Esophagus muscularis mucosa (tissue), 4 donors: ENCODE measurements around the gene MMP26. TPM values are rescaled to one million over a fixed set of nuclear protein-coding genes. Genes with fewer than 3 reads are reported as not detected.
"Not testable (repeated sequence)": the region's sequence is repeated elsewhere in the genome, so short reads cannot be mapped to it uniquely, and the experiment has no call there.

ENCODE experiments used
- DNase-seq: peaks from one replicate; pipeline ENCODE4 v3.0.0-alpha.2; 2017; ENCODE audit errors: extremely low spot score
- H3K27ac ChIP-seq, 4 donors: fragments of 200-600 bp; sonication (generic); replicated peaks in 1 of 4; 1 replicate in 3 of 4; 2 replicates in 1 of 4; pipeline ENCODE4 v1.5.1; 2016 to 2019; ENCODE audit warnings: mild to moderate bottlenecking in 1 of 4
- H3K27me3 ChIP-seq, 4 donors: fragments of 200-600 bp; sonication (generic); one replicate each; pipeline versions ENCODE4 v1.5.1 to v1.6.0; 2016 to 2019
- H3K36me3 ChIP-seq, 4 donors: fragments of 200-600 bp; sonication (generic); one replicate each; pipeline ENCODE4 v1.5.1; 2016 to 2019
- H3K4me1 ChIP-seq, 4 donors: fragments of 200-600 bp; sonication (generic); one replicate each; pipeline ENCODE4 v1.5.1; 2016 to 2019
- H3K4me3 ChIP-seq, 4 donors: fragments of 200-600 bp; sonication (generic); 1 replicate in 2 of 4; 2 replicates in 2 of 4; pipeline ENCODE4 v1.5.1; 2016 to 2019; ENCODE audit warnings: mild to moderate bottlenecking in 4 of 4, moderate library complexity in 1 of 4
- H3K9me3 ChIP-seq, 4 donors: fragments of 200-600 bp; sonication (generic); 1 replicate in 3 of 4; 2 replicates in 1 of 4; pipeline ENCODE4 v1.5.1; 2016 to 2019
- EP300 ChIP-seq: sonication (generic); formaldehyde crosslinking; IDR thresholded peaks from one replicate; pipeline ENCODE4 v1.6.1; 2017; ENCODE audit warnings: antibody characterized with exemption
- POLR2A ChIP-seq: fragments of 450-650 bp; IDR thresholded peaks from one replicate; pipeline ENCODE4 v1.6.1; 2017; ENCODE audit warnings: antibody characterized with exemption, moderate library complexity, mild to moderate bottlenecking, low read depth
- POLR2AphosphoS5 ChIP-seq, 2 donors: sonication (generic); formaldehyde crosslinking; IDR thresholded peaks; one replicate each; pipeline ENCODE4 v1.6.1; 2017; ENCODE audit warnings: antibody characterized with exemption in 2 of 2
- WGBS: methylation state at CpG from one replicate; pipeline ENCODE4 v1.1.5; 2018; 5-methylcytosine and 5-hydroxymethylcytosine counted together
- intact Hi-C: fragments of 100-400 bp; cut with DNase I; formaldehyde crosslinking; loops from one replicate; pipeline ENCODE4 v1.15.1; 2023
- total RNA-seq, 4 donors: library from RNA; depleted of rRNA; stranded (reverse); fragments of >200 nt; gene quantifications; one replicate each; pipeline versions ENCODE4 v1.1.0 to v1.2.1, GENCODE V29; 2016
- TF ChIP-seq, protein P1 (sequence below), 3 experiments: fragments of 200-600 bp in 2 of 3; fragments of 450-650 bp in 1 of 3; sonication (generic) in 2 of 3; IDR thresholded peaks; one replicate each; pipeline ENCODE4 v1.5.1; 2017 to 2019; ENCODE audit warnings: antibody characterized with exemption in 3 of 3, mild to moderate bottlenecking in 2 of 3, moderate library complexity in 1 of 3

Gene MMP26
- total RNA-seq, 4 donors from 2014 or later, result not detected

GRCh38 chr11:4704790-4705334, 278 bp downstream of the MMP26 start:
- Histone ChIP-seq H3K4me3 (no peak overlapping the region), H3K9me3 (no peaks in the 10 kb centered on the region), H3K27me3 (no peaks in the 10 kb centered on the region), H3K36me3 (no peaks in the 10 kb centered on the region), H3K4me1 (peaks cover 0 to 11% (median 0%) of the 10 kb centered on the region in 4 donors), H3K27ac (no peak overlapping the region)
- intact Hi-C loops, result no loop called here
- TF ChIP-seq POLR2A (no peak), POLR2AphosphoS5 (IDR thresholded peaks at IDR 0.05) (no peak), EP300 (no peak)
- TF ChIP-seq, protein P1, sequence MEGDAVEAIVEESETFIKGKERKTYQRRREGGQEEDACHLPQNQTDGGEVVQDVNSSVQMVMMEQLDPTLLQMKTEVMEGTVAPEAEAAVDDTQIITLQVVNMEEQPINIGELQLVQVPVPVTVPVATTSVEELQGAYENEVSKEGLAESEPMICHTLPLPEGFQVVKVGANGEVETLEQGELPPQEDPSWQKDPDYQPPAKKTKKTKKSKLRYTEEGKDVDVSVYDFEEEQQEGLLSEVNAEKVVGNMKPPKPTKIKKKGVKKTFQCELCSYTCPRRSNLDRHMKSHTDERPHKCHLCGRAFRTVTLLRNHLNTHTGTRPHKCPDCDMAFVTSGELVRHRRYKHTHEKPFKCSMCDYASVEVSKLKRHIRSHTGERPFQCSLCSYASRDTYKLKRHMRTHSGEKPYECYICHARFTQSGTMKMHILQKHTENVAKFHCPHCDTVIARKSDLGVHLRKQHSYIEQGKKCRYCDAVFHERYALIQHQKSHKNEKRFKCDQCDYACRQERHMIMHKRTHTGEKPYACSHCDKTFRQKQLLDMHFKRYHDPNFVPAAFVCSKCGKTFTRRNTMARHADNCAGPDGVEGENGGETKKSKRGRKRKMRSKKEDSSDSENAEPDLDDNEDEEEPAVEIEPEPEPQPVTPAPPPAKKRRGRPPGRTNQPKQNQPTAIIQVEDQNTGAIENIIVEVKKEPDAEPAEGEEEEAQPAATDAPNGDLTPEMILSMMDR (IDR thresholded peaks at IDR 0.05), result no peak
- DNase-seq, result no peak
- 73% methylated on average over 8 of the region's 8 CpGs for WGBS

DNA sequence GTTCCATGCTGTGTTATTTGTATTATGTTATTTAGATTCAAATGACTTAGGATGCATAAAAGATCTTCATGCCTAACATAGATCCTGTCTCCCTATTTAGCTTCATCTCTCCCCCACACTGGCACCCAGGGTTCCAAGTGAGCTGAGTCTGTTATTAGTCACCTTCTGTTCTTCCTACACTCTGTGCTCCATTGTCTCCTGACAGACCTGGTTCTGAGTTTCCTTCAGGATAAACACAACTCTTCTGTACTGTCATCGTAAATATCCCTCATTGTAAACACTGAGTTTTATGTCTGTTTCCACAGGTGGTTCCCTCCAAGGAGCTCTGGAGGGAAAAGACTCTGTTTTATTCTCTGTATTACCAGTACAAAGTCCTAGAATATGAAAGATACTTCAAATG, 8.7 kb downstream of the MMP26 start:
- no peak for DNase-seq
- WGBS, result 24% methylated on average over 1 of the region's 1 CpG
- Histone ChIP-seq H3K9me3 (no peaks in the 10 kb centered on the region), H3K4me3 (no peak overlapping the region), H3K4me1 (no peaks in the 10 kb centered on the region), H3K27me3 (no peaks in the 10 kb centered on the region), H3K36me3 (no peaks in the 10 kb centered on the region), H3K27ac (no peak overlapping the region)
- TF ChIP-seq POLR2AphosphoS5 (IDR thresholded peaks at IDR 0.05) (no peak), EP300 (no peak), POLR2A (no peak)
- TF ChIP-seq, protein P1 (IDR thresholded peaks at IDR 0.05), result no peak
- intact Hi-C loops, result no loop called here

- no peaks in the 10 kb centered on the region for H3K36me3 ChIP-seq
- no peaks in the 10 kb centered on the region for H3K4me1 ChIP-seq
- H3K27ac ChIP-seq, result no peak overlapping the region
- intact Hi-C loops, result no loop called here
- H3K4me3 ChIP-seq, result no peak overlapping the region
- no peaks in the 10 kb centered on the region for H3K27me3 ChIP-seq
- H3K9me3 ChIP-seq, result no peaks in the 10 kb centered on the region
- 86% methylated on average over 5 of the region's 5 CpGs for WGBS
- DNase-seq, result no peak
- TF ChIP-seq POLR2A (no peak), POLR2AphosphoS5 (IDR thresholded peaks at IDR 0.05) (no peak), EP300 (no peak)
- TF ChIP-seq, protein P1 (IDR thresholded peaks at IDR 0.05), result no peak
These were observed 9.7 kb downstream of the MMP26 start for GRCh38 chr11:4714300-4714699.

- H3K9me3 ChIP-seq, H3K27me3 ChIP-seq, H3K4me3 ChIP-seq, DNase-seq, intact Hi-C loops, H3K36me3 ChIP-seq, H3K4me1 ChIP-seq, H3K27ac ChIP-seq: not testable (repeated sequence)
- 85% methylated on average over 19 of the region's 33 CpGs for WGBS
These were observed 18.3 kb downstream of the MMP26 start for GRCh38 chr11:4722616-4723534.

- Histone ChIP-seq H3K27ac (no peak overlapping the region), H3K4me3 (no peak overlapping the region), H3K9me3 (no peaks in the 10 kb centered on the region), H3K27me3 (no peaks in the 10 kb centered on the region), H3K4me1 (no peaks in the 10 kb centered on the region), H3K36me3 (no peaks in the 10 kb centered on the region)
- TF ChIP-seq, protein P1 (IDR thresholded peaks at IDR 0.05), result no peak
- 83% methylated on average over 2 of the region's 2 CpGs for WGBS
- DNase-seq, result no peak
- intact Hi-C loops, result no loop called here
These were observed 22.6 kb downstream of the MMP26 start for GRCh38 chr11:4727171-4727570.
